Renal cortical epithelial cell (primary cell): ENCODE data around the gene ELFN2. TPM values are rescaled to one million over a fixed set of nuclear protein-coding genes. Genes with fewer than 3 reads are reported as not detected.
"Not testable (repeated sequence)": the region's sequence is repeated elsewhere in the genome, so short reads cannot be mapped to it uniquely, and the experiment has no call there.

Experiments
- DNase-seq: peaks from one replicate; pipeline ENCODE4 v3.0.0-alpha.2; 2011; ENCODE audit warnings: low read depth
- total RNA-seq: library from RNA; depleted of rRNA; stranded (reverse); fragments of >200 nt; gene quantifications from 2 replicates; pipeline ENCODE4 v1.2.3, GENCODE V29; 2014

The ELFN2 gene
- total RNA-seq: 6.3 and 18.8 TPM in 2 replicates

- no peak for DNase-seq
Observed at GRCh38 chr22:37427135-37427710, at the start of gene ELFN2. Gene ELFN2, minus strand, starts transcription at chr22:37427479. Its CDS starts 51,945 bp downstream, at chr22:37375534.

GRCh38 chr22:37476389-37477329 is 49.4 kb upstream of the ELFN2 start:
- DNase-seq: no peak

GRCh38 chr22:37474447-37475090 is 47.3 kb upstream of the ELFN2 start:
- DNase-seq: no peak

- no peak for DNase-seq
Observed at GRCh38 chr22:37473437-37473946, 46.2 kb upstream of the ELFN2 start.

- DNase-seq: no peak
Observed at GRCh38 chr22:37472418-37473006, 45.2 kb upstream of the ELFN2 start.

- DNase-seq: no peak
Observed at GRCh38 chr22:37471727-37472417, 44.6 kb upstream of the ELFN2 start.

GRCh38 chr22:37470087-37470445 is 42.8 kb upstream of the ELFN2 start:
- no peak for DNase-seq

- DNase-seq: no peak
Observed at GRCh38 chr22:37469416-37470086, 42.3 kb upstream of the ELFN2 start.

- DNase-seq: not testable (repeated sequence)
Observed at GRCh38 chr22:37468201-37468695, 41.0 kb upstream of the ELFN2 start.

- DNase-seq: no peak
Observed at GRCh38 chr22:37467391-37467955, 40.2 kb upstream of the ELFN2 start.

- DNase-seq: no peak
Observed at GRCh38 chr22:37464181-37464580, 36.9 kb upstream of the ELFN2 start.

- peak; percentile 41 for DNase-seq
Observed at GRCh38 chr22:37462983-37463382, 35.7 kb upstream of the ELFN2 start.

- DNase-seq: no peak
Observed at GRCh38 chr22:37462436-37462835, 35.2 kb upstream of the ELFN2 start.

- no peak for DNase-seq
Observed at GRCh38 chr22:37461961-37462360, 34.7 kb upstream of the ELFN2 start.

GRCh38 chr22:37460684-37461083 is 33.4 kb upstream of the ELFN2 start:
- no peak for DNase-seq

- no peak for DNase-seq
Observed at GRCh38 chr22:37459206-37459605, 31.9 kb upstream of the ELFN2 start.

- peak; percentile 44 for DNase-seq
Observed at GRCh38 chr22:37457093-37457893, 30.0 kb upstream of the ELFN2 start.

GRCh38 chr22:37456346-37456745 is 29.1 kb upstream of the ELFN2 start:
- DNase-seq: no peak

GRCh38 chr22:37455896-37456295 is 28.6 kb upstream of the ELFN2 start:
- peak; percentile 6 for DNase-seq
